22Rv1 (cell line): ENCODE measurements around the gene SRSF9.
"Not testable (repeated sequence)": the region's sequence is repeated elsewhere in the genome, so short reads cannot be mapped to it uniquely, and the experiment has no call there.

ENCODE experiments used
- H3K27ac ChIP-seq: fragments of 450-650 bp; 2 replicates; pipeline ENCODE4 v1.5.1; 2017
- ZFX ChIP-seq: fragments of 450-650 bp; IDR thresholded peaks from 2 replicates; pipeline ENCODE4 v1.6.1; 2017; ENCODE audit warnings: antibody characterized with exemption, borderline replicate concordance
- TF ChIP-seq, protein P1 (sequence below): fragments of 450-650 bp; IDR thresholded peaks from 2 replicates; pipeline ENCODE4 v1.5.1; 2017; ENCODE audit warnings: mild to moderate bottlenecking

Gene SRSF9

DNA sequence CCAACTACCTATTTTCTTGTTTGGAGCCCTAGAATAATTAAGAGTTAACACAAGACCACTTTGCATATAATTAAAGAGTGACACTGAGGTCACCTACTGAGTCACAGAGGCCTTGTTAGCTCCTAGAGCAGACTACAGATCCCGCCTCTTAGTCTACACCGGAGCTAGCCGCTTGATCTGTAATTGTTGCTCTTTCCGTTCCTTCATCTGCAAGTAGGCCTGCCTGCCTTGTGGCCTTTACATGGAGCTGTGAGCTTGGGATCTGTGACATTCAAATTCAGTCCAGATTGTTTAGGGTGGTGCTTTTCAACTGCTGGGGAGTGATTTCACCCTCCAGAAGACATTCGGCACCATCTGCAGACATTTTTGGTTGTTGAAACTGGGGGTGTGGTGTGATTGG, 20.8 kb upstream of the SRSF9 start:
- no peak overlapping the region for H3K27ac ChIP-seq
- TF ChIP-seq ZFX = no peak
- TF ChIP-seq, protein P1, sequence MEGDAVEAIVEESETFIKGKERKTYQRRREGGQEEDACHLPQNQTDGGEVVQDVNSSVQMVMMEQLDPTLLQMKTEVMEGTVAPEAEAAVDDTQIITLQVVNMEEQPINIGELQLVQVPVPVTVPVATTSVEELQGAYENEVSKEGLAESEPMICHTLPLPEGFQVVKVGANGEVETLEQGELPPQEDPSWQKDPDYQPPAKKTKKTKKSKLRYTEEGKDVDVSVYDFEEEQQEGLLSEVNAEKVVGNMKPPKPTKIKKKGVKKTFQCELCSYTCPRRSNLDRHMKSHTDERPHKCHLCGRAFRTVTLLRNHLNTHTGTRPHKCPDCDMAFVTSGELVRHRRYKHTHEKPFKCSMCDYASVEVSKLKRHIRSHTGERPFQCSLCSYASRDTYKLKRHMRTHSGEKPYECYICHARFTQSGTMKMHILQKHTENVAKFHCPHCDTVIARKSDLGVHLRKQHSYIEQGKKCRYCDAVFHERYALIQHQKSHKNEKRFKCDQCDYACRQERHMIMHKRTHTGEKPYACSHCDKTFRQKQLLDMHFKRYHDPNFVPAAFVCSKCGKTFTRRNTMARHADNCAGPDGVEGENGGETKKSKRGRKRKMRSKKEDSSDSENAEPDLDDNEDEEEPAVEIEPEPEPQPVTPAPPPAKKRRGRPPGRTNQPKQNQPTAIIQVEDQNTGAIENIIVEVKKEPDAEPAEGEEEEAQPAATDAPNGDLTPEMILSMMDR = no peak

DNA sequence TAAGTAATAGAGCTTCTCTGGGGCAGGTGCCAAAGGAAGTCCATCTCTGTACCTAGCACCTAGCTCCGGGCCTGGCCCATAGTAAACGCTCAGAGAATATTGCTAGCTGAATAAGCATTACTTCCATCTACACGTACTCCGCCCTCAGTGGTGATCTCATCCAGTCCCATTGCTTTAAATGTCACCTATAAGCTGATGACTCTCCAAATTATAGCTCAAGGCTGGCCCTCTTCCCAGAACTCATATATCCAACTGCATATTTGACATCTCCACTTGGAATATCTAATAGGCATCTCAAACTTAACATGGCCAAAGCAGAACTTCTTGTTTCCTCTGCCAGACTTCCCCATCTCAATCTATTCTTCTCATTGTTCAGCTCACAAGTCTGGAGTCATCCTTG, 19.5 kb upstream of the SRSF9 start:
- H3K27ac ChIP-seq = peak overlapping the region; percentile 11; the same call in 1 of the 2 replicates
- TF ChIP-seq ZFX = no peak
- TF ChIP-seq, protein P1 = no peak

DNA sequence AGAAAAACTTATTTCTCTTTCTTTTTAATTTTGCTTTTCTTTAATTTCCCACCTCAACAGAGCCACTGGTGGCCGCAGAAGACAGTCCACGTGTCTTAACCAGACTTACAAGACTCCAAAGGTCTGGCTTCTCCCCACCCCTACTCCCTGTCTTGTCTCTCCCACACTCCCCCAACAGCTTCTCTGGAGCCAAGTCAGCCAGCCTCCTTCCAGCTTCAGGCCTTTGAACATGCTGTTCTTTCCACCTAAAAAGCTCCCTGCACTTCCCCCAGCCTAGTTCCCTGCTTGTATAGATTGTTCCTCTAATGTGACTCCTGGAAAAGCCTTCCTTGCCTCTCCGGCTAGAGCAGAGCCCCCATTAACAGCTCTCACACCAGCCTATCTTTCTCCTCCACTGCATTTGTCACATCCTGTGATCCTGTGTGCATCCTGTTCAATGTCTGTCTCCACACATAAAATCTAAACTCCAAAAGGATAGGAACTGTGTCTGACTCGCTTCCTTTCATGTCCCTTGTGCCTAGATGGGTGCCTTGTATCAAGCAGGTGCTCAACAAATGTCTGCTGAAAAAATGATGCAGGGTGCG, 18.6 kb upstream of the SRSF9 start:
- H3K27ac ChIP-seq = 0 out of 2 replicates have a peak overlapping the region, but pooled peaks have one; percentile 0
- TF ChIP-seq, protein P1 = no peak
- no peak for TF ChIP-seq ZFX

DNA sequence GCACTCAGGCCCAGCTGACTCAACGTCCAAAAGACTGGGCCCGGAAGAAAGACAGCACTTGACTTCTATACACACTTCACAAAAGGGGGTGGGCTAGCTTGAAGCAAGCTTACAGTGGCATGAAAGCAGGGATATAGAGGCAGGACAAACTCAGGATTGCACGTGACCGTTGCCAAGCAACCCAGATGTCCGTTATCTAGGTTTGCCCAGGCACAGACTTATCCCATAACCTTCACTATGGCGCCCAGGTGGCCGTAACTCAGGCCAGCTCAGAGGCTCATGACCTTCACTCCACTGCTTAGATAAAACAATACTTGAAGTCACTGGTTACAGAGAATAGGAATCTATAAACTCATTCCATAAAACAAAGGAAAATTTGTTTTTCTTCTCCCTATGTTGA, 18.0 kb upstream of the SRSF9 start:
- H3K27ac ChIP-seq = not testable (repeated sequence)

DNA sequence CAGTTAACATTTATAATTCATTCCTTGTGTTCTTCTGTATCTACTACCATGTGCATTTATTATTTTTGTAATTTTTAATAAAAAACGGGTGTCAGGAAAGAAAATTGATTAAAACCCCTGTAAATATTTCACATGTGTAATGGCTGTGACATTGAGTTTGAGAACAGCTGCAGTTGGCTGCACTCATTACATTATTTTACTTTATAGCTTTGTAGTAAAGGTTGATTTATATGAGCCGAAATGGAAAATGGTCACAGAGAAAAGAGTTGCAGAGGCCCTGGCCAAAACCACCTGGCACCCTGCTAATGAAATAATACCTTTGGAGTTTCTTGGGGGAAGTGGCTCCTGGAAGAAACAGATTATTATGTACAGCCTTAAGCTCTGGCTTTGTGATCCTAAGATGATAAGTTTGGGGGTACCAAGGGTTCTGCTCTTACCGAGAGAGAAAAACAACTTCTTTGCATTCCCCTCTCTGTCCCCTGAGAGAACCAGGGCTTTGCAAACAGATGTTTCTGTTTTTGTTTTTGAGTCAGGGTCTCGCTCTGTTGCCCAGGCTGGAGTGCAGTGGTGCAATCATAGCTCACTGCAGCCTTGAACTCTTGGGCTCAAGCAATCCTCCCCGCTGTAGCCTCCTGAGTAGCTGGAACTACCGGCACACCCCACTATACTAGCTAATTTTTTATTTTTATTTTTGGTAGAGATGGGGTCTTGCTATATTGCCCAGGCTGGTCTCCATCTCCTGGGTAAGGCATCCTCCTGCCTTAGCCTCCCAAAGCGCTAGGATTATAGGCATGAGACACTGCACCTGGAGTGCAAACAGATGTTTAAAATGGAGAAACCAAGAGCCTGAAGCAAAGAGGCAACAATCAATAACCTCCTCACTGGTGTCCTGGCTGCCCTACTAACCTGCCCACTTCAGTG, 16.7 kb upstream of the SRSF9 start:
- H3K27ac ChIP-seq = no peak overlapping the region
- no peak for TF ChIP-seq ZFX
- TF ChIP-seq, protein P1 = no peak

DNA sequence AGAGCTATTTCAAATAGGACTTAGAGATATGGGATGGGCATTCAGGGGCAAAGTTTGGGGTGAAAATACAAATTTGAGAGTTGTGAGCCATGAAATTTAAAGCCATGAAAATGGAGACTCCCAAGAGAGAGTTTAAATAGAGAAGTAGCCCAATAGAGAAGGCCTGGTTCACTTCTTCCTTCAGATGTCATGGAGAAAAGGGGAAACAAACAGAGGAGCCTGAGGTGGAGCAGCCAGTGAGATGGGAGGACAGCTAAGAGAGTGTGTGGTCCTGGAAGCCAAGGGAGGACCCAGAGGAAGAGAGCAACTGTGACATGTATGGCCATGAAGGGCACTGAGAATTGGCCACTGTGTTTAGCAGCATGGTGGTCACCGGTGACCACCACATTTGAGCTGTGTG, 14.1 kb upstream of the SRSF9 start:
- no peak overlapping the region for H3K27ac ChIP-seq
- TF ChIP-seq ZFX = no peak
- TF ChIP-seq, protein P1 = no peak

DNA sequence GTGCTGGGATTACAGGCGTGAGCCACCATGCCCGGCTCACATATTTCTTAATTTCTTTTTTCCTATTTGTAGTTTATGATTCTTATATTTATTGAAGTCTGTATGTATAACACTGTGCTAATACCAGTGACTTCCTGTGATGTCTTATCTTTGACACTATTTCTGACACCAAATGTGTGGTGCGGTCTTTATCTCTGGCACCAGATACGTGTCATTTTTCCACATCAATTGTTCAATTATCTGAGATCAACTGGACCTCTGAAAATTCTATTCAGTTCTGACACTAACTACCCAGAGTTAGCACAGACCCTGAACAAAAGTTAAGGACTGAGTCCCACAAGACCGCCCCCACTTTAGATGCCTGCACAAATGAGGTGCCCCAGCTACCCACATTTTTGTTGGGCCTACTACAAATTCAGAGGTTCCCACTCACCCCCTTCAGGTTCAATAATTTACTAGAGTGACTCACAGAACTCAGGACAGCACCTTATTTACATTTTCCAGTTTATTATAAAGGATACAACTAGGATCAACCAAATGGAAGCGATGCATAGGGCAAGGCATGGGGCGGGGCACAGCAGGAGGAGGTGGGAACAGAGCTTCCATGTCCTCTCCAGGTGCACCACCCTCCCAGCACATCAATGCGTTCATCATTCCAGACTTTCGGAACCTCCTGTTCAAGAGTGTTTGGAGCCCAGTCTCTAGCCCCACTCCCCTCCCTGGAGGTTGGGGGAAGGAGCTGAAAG, 11.6 kb upstream of the SRSF9 start:
- TF ChIP-seq ZFX = no peak
- TF ChIP-seq, protein P1 = no peak
- no peak overlapping the region for H3K27ac ChIP-seq
